HG03521 (cell line): ENCODE data around the gene BEGAIN.

ENCODE experiments used
- ATAC-seq: cut with Tn5 transposase; IDR thresholded peaks from one replicate; pipeline ENCODE4 v1.9.1; 2021; ENCODE audit warnings: mild to moderate bottlenecking, moderate library complexity; ENCODE audit not compliant: unreplicated experiment

BEGAIN gene

GRCh38 chr14:100539766-100540140 is 47.5 kb downstream of the BEGAIN start:
- ATAC-seq, result no peak

- no peak for ATAC-seq
These were observed 48.1 kb downstream of the BEGAIN start for GRCh38 chr14:100539003-100539660.

- no peak for ATAC-seq
These were observed 48.7 kb downstream of the BEGAIN start for GRCh38 chr14:100538351-100539002.

GRCh38 chr14:100537446-100538350 is 49.5 kb downstream of the BEGAIN start:
- ATAC-seq, result no peak

GRCh38 chr14:100536721-100537445 is 50.3 kb downstream of the BEGAIN start:
- no peak for ATAC-seq

GRCh38 chr14:100536121-100536510 is 51.1 kb downstream of the BEGAIN start:
- no peak for ATAC-seq

- ATAC-seq, result no peak
These were observed 51.7 kb downstream of the BEGAIN start for GRCh38 chr14:100535287-100536120.

- ATAC-seq, result no peak
These were observed 52.5 kb downstream of the BEGAIN start for GRCh38 chr14:100534528-100535286.

GRCh38 chr14:100533656-100534485 is 53.3 kb downstream of the BEGAIN start:
- no peak for ATAC-seq

- ATAC-seq, result no peak
These were observed 54.1 kb downstream of the BEGAIN start for GRCh38 chr14:100532906-100533655.

- no peak for ATAC-seq
These were observed 54.9 kb downstream of the BEGAIN start for GRCh38 chr14:100532154-100532861.

- no peak for ATAC-seq
These were observed 55.8 kb downstream of the BEGAIN start for GRCh38 chr14:100531152-100532121.

- no peak for ATAC-seq
These were observed 56.7 kb downstream of the BEGAIN start for GRCh38 chr14:100530270-100531072.

- ATAC-seq, result no peak
These were observed 57.6 kb downstream of the BEGAIN start for GRCh38 chr14:100529561-100530031.

GRCh38 chr14:100528962-100529560 is 58.2 kb downstream of the BEGAIN start:
- ATAC-seq, result no peak
